Breast epithelium (tissue), 4 donors: Measurements from ENCODE around the gene CTRB1. TPM values are rescaled to one million over a fixed set of nuclear protein-coding genes. Genes with fewer than 3 reads are reported as not detected.
"Not testable (repeated sequence)": the region's sequence is repeated elsewhere in the genome, so short reads cannot be mapped to it uniquely, and the experiment has no call there.

Experiments used
- DNase-seq, 2 donors: peaks; one replicate each; pipeline ENCODE4 v3.0.0-alpha.2; 2019; ENCODE audit warnings: low spot score in 2 of 2
- H3K27ac ChIP-seq, 2 donors: fragments of 200-600 bp; sonication (generic) in 1 of 2; one replicate each; pipeline ENCODE4 v1.5.1; 2016 to 2019; ENCODE audit warnings: mild to moderate bottlenecking in 1 of 2
- H3K27me3 ChIP-seq, 2 donors: fragments of 200-600 bp; sonication (generic) in 1 of 2; one replicate each; pipeline versions ENCODE4 v1.5.1 to v1.6.0; 2017 to 2019; ENCODE audit warnings: control low read depth in 1 of 2, mild to moderate bottlenecking in 1 of 2
- H3K36me3 ChIP-seq: fragments of 200-600 bp; one replicate; pipeline ENCODE4 v1.5.1; 2019
- H3K4me1 ChIP-seq, 2 donors: fragments of 200-600 bp; sonication (generic); one replicate each; pipeline ENCODE4 v1.5.1; 2016 to 2019; ENCODE audit warnings: control low read depth in 1 of 2
- H3K4me3 ChIP-seq, 3 donors: fragments of 200-600 bp; sonication (generic); 1 replicate in 2 of 3; 2 replicates in 1 of 3; pipeline ENCODE4 v1.5.1; 2016 to 2019; ENCODE audit warnings: mild to moderate bottlenecking in 3 of 3, moderate library complexity in 2 of 3
- H3K9me3 ChIP-seq, 2 donors: fragments of 200-600 bp; sonication (generic) in 1 of 2; one replicate each; pipeline ENCODE4 v1.5.1; 2016 to 2019; ENCODE audit warnings: control low read depth in 1 of 2
- POLR2A ChIP-seq: fragments of 450-650 bp; IDR thresholded peaks from one replicate; pipeline ENCODE4 v1.6.1; 2016; ENCODE audit warnings: antibody characterized with exemption, mild to moderate bottlenecking, moderate library complexity
- POLR2AphosphoS5 ChIP-seq, 3 donors: sonication (generic); formaldehyde crosslinking; IDR thresholded peaks; one replicate each; pipeline ENCODE4 v1.6.1; 2017; ENCODE audit warnings: antibody characterized with exemption in 3 of 3
- intact Hi-C: fragments of 100-400 bp; cut with DNase I; formaldehyde crosslinking; loops from one replicate; pipeline ENCODE4 v1.15.1; 2023; ENCODE audit warnings: low total_unique reads
- total RNA-seq, 3 donors: library from RNA; depleted of rRNA; stranded (reverse); fragments of >200 nt; gene quantifications; one replicate each; pipeline ENCODE4 v1.1.0, GENCODE V29; 2016
- TF ChIP-seq, protein P1 (sequence below), 3 donors: fragments of 450-650 bp; IDR thresholded peaks; one replicate each; pipeline ENCODE4 v1.5.1; 2016 to 2017; ENCODE audit warnings: antibody characterized with exemption in 3 of 3, mild to moderate bottlenecking in 3 of 3, moderate library complexity in 3 of 3

The CTRB1 gene
- total RNA-seq, 3 donors from 2014 or later = not detected

DNA sequence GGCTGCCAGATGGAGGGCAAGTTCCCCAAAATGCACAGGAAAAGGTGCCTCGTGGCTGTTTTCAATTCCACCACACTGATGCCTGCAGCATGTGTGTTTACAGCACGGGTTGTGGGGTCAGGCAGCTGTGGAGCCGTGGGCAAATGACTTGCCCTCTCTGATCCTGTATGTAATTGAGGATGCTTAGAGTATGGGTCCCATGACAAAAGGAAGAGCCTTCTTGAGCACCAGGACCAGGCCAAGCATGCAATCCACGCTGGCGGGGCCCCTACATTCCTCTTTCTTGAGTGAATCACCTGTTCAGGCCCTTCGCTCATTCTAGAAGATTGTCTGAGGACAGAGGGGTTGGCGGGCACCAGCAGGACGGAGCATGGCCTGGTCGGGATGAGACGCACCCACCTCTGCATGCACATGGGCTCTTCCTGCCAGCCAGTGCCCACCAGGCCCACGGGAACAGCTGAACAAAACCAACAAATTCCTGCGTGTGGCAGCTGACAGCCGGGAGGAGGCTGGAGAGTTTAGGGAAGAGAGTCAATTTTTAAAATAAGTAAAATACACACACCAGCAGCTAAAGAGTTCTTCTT, 10.5 kb upstream of the CTRB1 start:
- Histone ChIP-seq H3K4me1 (no peaks in the 10 kb centered on the region), H3K4me3 (no peak overlapping the region), H3K36me3 (no peaks in the 10 kb centered on the region), H3K27ac (no peak overlapping the region), H3K9me3 (no peaks in the 10 kb centered on the region), H3K27me3 (no peaks in the 10 kb centered on the region)
- DNase-seq = no peak
- intact Hi-C loops = loop anchor here (10.0 kb wide), 1 partner anchor 186 kb away; no protein-coding TSS in a partner anchor
- TF ChIP-seq, protein P1, sequence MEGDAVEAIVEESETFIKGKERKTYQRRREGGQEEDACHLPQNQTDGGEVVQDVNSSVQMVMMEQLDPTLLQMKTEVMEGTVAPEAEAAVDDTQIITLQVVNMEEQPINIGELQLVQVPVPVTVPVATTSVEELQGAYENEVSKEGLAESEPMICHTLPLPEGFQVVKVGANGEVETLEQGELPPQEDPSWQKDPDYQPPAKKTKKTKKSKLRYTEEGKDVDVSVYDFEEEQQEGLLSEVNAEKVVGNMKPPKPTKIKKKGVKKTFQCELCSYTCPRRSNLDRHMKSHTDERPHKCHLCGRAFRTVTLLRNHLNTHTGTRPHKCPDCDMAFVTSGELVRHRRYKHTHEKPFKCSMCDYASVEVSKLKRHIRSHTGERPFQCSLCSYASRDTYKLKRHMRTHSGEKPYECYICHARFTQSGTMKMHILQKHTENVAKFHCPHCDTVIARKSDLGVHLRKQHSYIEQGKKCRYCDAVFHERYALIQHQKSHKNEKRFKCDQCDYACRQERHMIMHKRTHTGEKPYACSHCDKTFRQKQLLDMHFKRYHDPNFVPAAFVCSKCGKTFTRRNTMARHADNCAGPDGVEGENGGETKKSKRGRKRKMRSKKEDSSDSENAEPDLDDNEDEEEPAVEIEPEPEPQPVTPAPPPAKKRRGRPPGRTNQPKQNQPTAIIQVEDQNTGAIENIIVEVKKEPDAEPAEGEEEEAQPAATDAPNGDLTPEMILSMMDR (IDR thresholded peaks at IDR 0.05) = no peak
- TF ChIP-seq POLR2AphosphoS5 (IDR thresholded peaks at IDR 0.05) (no peak), POLR2A (no peak)

DNA sequence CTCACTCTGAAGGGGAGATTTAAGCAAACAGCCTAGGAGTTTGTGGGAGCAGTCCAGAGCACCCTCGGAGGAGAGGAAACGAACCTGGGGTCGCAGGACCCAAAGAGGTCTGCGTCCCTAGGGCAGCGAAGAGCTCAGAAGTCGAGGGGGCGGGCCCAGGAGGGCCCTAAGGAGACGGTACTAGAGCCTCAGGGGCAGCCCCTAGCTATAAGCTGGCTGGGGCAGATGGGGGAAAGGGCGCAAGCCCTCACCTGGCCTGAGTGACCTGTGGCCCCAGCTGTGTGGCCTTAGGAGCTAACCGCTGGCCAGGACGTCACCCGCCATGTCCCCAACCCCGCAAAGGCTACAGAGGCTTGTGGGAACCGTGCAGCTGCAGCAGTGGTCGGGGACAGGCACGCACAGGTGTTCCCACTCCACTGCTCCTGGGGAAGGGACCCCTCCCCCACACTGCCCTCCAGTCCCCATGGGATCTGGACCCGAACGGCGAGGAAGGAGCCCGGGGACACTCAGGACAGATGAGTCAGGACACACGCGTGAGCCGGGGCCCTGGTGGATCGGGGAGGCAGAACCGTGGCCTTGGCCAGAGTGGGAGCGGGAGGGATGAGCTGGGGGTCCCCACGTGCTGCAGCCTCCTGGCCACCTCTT, 9.8 kb upstream of the CTRB1 start:
- TF ChIP-seq POLR2A = no peak
- intact Hi-C loops = loop anchor here (10.0 kb wide), 1 partner anchor 186 kb away; no protein-coding TSS in a partner anchor
- Histone ChIP-seq H3K4me1 (no peaks in the 10 kb centered on the region), H3K4me3 (no peak overlapping the region), H3K27ac (no peak overlapping the region), H3K27me3 (no peaks in the 10 kb centered on the region), H3K9me3 (no peaks in the 10 kb centered on the region), H3K36me3 (no peaks in the 10 kb centered on the region)
- no peak for DNase-seq

DNA sequence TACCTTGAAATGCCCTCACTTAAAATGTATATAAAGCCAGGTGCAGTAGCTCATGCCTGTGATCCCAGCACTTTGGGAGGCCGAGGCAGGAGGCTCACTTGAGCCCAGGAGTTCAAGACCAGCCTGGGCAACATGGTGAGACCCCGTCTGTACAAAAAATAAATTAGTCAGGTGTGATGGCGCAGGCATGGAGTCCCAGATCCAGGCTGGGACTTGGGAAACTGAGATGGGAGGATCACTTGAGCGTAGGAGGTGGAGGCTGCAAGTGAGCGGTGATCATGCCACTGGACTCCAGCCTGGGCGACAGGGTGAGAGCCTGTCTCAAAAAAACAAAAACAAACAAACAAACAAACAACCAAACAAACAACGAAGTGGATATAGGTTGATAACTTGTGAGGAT, 9.3 kb upstream of the CTRB1 start:
- not testable (repeated sequence) for H3K27ac ChIP-seq, H3K4me3 ChIP-seq, H3K27me3 ChIP-seq, H3K9me3 ChIP-seq, H3K36me3 ChIP-seq, DNase-seq, H3K4me1 ChIP-seq
- intact Hi-C loops = loop anchor here (10.0 kb wide), 1 partner anchor 185 kb away; no protein-coding TSS in a partner anchor

DNA sequence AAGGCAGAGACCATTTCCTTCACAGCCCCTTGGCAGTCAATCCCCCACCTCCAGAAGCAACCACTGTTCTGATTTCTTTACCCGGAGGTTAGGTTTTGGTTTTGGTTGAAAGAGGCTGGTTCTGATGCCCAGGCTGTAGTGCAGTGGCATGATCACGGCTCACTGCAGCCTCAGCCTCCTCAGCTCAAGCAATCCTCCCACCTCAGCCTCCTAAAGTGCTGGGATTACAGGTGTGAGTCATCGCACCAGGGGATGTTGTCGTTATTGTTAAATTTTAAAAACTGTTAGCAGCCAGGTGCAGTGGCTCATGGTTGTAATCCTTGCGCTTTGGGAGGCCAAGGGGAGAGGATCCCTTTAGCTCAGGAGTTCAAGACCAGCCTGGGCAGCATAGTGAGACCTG, 8.8 kb upstream of the CTRB1 start:
- no peak for DNase-seq
- Histone ChIP-seq H3K4me1 (no peaks in the 10 kb centered on the region), H3K27ac (no peak overlapping the region), H3K27me3 (no peaks in the 10 kb centered on the region), H3K9me3 (no peaks in the 10 kb centered on the region), H3K36me3 (no peaks in the 10 kb centered on the region), H3K4me3 (no peak overlapping the region)
- TF ChIP-seq POLR2A (no peak), POLR2AphosphoS5 (IDR thresholded peaks at IDR 0.05) (no peak)
- TF ChIP-seq, protein P1 (IDR thresholded peaks at IDR 0.05) = no peak
- intact Hi-C loops = loop anchor here (10.0 kb wide), 1 partner anchor 185 kb away; no protein-coding TSS in a partner anchor

DNA sequence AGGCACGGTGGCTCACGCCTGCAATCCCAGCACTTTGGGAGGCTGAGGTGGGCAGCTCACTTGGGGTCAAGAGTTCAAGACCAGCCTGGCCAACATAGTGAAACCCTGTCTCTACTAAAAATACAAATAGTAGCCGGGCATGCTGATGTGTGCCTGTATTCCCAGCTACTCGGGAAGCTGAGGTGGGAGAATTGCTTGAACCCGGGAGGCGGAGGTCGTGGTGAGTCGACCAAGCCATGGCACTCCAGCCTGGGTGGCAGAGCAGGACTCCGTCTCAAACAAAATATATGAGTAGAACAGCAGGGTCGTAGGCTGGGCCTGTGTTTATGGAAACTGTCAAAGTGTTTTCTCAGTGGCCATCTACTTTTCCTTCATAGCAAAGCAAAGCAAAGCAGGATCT, 7.5 kb upstream of the CTRB1 start:
- H3K36me3 ChIP-seq, H3K4me1 ChIP-seq, intact Hi-C loops, H3K27me3 ChIP-seq, H3K9me3 ChIP-seq, H3K27ac ChIP-seq, H3K4me3 ChIP-seq, DNase-seq: not testable (repeated sequence)

DNA sequence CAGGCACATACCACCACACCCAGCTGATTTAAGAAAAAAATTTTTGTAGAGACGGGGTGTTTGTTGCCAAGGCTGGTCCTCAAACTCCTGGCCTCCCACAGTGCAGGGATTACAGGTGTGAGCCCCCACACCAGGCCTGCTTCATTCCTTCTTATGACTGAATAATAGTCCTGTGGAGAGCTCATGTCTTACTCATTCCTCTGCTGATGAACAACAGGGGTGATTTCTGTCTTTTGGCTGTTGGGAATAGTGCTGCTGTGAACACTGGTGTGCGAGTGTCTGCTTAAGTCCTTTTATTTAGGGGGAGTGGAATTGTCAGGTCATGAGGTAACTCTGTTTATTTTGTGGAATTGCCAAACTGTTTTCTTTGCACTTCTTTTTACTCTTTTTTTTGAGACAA, 2.7 kb upstream of the CTRB1 start:
- no peaks in the 10 kb centered on the region for H3K27me3 ChIP-seq
- intact Hi-C loops = no loop called here
- DNase-seq = no peak
- no peaks in the 10 kb centered on the region for H3K4me1 ChIP-seq
- no peak for TF ChIP-seq POLR2A
- TF ChIP-seq POLR2AphosphoS5 (IDR thresholded peaks at IDR 0.05) = no peak
- TF ChIP-seq, protein P1 (IDR thresholded peaks at IDR 0.05) = no peak
- no peak overlapping the region for H3K27ac ChIP-seq
- H3K9me3 ChIP-seq = no peaks in the 10 kb centered on the region
- H3K36me3 ChIP-seq = no peaks in the 10 kb centered on the region
- H3K4me3 ChIP-seq = no peak overlapping the region
